NCI-H1436 (cell line): Measurements from ENCODE around the gene AMBP.

Experiments used
- DNase-seq: peaks from one replicate; lab custom pipeline; 2025; lab: John Stamatoyannopoulos, UW

AMBP gene

DNA sequence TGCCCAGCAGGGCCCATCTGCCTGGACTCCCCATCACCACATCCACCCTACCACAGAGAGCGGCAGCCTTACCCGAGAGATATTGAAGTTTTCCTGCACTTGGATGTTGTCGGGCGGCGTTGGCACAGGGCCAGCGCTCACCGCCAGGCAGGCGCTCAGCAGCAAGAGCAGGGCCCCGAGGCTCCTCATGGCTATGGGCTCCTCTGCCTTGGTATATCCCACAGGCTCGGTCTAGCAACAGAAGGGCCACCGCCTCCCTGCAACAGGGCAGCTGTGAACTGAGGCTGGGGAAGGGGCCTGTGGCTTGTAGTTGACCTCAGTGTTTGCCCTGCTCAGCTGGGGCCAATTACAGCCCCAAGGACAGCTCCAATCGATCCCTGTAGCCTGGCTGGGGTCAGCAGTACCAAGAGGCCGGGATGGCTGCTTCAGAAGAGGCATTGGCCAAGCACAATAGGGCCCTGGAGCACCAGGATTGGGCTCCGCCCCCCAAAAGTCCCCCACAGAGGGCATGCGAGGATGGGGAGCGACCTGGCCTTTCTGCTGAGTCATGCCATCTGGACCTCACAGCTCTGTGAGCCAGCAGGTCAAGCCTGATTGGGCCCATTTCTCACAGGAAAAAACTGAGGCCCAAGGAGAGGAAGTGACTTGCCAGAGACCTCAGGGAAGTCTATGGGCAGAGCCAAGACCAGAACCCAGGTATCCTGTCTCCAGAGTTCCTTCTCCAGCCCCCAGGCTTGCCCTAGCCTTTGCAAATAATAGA is at the start of gene AMBP:
Gene AMBP, minus strand, starts transcription at position 280 of the 760 bp plus-strand sequence. Its CDS starts 91 bp downstream, at position 189.
- DNase-seq: no peak

DNA sequence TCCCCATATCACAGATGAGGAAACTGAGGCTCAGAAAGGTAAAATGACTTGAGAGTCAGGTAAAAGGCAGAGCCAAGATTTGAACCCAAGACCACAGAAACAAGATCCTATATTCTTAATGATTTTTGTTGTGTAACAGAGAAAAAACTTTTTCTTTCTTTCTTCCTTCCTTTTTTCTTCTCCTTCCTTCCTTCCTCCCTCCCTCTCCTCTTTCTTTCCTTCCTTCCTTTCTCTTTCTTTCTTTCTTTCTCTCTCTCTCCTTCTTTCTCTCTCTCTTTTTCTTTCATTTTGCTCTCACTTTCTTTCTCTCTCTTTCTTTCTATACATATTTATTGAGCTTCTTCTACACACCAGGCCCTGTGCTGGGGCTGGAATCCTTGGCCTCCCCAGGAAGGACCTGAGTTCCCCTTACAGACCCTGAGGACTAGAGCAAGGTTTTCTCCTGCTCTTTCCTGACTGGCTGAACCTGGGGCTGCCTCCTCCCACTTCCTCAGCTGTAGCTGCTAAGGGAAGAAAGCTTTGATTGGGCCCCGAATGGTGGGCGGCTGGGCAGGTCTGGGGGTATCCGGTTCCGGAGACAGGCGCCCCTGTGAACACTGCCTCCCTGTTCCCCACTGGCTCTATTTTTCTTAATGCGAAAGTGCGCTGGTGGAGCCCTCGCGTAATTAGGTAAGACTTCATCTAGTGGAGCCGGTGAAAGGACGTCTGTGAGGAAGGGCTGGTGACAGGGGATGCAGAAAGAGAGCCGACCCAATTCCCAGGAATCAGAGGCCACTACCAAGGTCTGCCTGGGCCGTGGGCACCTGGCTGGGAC is 48.4 kb upstream of the AMBP start:
- no peak for DNase-seq

DNA sequence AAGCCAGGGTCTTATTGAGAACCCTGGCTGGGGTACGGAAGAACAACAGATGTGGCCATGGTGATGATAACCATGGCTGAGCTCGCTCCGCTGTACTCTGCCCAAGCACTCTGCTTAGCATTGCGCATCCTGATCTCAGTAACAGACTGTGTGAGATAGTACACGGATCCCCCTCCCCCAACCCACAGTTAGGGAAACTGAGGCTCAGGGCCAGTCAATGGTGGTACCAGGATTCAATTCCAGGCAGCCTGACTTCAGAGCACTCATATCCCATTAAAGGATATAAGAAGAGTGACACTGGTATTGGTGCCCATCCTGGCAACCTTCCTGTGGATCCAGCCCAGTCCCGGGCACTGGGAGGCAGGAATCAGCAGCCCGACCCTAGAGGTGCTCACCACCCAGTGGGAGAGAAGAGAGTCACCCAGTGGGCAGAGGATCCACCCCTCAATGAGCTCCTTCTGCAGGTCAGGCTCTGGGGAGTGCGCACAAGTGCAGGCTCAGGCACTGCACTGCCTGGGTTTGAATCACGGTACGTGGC is 47.4 kb upstream of the AMBP start:
- DNase-seq: no peak

DNA sequence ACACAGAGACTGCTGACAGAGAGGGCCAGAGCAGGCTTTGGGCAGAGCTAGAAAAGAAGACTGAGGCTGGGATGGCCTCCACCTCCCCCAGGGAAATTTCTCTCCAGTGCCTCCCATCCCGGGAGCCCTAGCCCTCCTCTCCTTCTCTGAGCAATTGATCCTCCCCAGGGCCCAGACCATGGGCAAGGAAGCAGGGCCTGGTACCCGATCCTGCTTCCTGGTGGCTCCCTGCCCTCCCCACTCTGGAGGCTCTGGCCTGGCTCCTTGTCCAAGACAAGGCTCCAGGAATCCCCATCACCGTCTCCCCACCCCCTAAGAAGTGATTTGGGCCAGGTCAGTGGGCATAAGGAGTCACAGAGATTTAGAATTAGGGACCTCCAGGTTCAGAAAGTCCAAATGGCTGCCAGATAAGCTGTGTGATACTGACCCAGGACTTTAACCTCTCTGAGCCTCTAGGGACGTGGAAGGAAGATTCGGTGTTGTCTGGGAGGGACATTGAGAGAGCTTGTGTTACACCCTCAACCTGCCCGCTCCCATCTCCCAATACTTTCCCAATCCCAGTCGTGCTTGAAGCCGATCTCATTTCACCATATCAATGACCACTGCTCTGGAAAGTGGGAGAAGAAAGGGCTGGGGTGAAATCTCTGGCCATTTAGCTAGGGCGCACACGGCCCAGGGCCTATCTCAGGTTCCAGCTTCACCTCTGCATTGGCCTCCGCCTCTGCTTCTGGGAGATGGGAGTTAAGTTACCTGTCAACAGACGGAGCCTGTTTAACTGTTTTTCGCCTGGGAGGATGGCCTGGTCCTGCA is 46.8 kb upstream of the AMBP start:
- no peak for DNase-seq

DNA sequence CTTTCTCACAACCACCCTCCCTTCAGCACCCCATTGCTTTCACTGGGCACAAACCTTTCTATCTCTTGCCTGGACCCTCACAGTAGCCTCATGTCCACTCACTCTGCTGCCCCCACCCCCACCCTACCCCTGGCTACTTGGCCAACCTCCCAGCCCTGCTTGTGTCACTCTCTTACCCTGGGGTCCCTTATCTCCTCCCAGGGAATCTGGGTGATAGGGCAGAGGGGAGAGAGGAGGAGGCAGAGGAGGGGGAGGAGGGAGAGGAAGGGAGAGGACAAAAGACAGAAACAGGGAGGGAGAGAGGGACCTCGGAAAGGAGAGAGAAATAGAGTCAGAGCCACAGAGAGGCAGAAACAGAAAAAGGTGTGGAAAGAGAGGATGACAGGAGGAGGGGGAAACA is 46.0 kb upstream of the AMBP start:
- no peak for DNase-seq

DNA sequence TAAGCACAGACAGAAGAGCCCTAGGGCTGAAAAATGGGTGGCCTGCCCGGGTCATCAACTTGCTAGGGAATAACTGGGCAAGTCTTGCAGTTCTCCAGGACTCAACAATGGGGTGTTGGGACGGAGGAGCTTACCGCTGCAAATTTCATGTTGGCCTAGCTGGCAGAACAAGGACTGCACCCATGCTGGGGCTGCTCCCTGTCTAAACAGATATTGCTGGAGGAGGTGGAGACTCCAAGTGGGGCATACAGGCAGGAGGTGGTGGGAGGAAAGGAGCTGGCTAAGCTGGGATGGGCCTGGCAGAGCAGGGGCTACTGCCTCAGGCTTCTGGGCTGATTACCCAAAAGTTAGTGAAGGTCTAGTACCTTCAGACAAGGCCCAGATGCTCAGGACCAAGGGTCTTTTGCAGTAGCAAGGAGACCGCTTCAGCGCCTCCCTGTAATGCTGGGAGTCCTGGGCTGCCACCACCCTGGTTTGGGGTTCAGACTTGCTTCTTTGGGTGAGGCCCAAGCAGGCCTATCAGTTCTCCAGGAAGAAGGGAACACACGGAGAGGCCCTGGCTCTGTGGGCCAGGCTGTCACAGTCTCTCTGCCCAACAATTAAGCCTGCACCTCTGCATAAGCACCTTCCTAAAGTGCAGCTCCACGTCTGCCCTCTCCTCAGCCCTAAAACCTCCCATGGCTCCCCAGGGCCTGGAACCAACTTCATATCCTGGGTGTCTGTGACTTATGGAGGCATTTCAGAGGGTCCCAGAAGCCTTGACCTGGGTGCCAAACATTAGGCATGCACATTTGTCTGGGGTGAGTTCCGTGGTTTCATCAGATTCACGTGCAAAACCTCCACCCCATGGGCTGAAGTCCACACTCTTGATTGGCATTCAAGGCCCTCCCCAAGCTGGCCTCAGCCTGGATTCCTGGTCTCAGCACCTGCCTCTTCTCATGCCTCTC is 45.2 kb upstream of the AMBP start:
- DNase-seq: no peak

DNA sequence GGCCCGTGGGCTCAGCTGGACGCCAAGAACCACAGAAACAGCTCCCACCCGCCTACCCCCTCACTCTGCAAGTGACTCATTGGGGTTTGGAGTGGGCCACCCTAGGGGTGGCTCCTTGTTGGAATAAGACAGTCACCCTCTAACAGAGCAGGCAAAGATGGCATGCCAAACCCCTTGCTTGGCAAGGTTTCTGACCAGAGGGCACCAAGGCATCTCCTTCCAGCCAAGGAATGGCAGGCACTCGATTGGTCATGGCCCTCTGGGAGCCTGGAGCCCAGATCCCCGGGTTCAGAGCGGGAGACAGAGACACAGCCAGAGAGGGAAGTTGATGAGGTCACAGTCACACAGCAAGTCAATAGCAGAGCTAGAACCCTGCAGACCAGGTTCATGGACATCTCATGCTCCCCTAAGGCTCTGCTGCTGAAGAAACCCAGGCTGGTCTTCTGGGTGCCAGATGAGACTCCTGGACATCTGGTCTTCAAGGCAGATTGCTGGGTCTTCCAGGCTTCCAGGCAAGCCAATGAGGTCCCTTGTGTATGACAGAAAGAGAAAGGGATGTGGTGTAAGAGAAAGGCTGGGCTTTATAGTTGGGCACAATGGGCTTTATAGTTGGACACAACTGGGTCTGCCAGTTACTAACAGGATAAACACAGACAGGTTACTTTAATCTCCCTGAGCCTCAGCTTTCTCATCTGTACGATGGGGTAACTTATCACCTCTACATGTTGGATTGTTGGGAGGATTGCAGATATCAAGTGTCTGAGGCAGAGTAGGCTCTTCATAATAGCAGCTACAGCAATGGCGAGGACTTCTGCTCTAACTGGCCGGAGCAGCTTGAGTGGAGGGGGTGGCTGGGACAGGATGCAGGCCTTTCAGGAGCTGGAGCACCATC is 44.3 kb upstream of the AMBP start:
- no peak for DNase-seq

DNA sequence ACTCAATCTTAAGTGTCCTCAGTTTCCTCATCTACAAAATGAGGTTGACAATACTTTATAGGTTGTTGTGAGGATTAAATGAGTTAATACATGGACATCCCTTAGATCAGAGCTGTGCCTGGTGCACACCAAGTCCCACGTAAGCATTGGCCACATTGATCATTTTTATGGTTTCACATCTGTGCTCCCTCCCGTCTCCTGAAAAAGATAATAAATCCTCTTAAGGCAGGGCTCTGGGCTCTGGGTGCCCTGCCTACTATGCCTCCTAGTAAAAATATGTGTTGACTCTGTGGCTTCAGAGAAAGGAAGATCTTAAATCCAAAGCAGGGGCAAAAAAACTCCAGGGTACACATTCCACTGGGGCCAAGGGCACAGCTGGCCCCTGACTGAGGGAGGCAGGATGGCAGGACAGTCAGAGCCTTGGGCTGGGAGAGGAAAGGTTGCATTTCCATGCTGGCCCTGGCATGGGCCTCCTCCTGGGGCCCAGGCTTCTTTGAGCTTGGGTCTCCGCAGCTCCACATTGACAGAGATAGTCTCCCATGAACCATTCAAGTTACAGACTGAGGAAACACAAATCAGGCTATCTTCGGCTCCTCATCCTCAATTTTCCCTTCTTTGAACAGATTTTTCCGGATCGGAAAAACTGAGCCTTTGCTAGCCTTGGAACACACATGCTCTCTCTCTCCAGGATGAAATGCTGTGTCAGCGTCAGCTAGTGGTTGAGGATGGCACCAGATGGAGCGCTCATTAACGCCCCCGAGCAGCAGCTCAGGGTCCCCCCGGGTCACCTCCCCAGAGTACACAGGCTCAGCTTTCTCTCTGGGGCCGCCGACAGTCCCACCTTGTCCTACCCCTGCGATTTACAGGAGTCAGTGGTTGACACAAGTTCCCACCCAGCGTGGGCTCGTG is 43.4 kb upstream of the AMBP start:
- DNase-seq: no peak

DNA sequence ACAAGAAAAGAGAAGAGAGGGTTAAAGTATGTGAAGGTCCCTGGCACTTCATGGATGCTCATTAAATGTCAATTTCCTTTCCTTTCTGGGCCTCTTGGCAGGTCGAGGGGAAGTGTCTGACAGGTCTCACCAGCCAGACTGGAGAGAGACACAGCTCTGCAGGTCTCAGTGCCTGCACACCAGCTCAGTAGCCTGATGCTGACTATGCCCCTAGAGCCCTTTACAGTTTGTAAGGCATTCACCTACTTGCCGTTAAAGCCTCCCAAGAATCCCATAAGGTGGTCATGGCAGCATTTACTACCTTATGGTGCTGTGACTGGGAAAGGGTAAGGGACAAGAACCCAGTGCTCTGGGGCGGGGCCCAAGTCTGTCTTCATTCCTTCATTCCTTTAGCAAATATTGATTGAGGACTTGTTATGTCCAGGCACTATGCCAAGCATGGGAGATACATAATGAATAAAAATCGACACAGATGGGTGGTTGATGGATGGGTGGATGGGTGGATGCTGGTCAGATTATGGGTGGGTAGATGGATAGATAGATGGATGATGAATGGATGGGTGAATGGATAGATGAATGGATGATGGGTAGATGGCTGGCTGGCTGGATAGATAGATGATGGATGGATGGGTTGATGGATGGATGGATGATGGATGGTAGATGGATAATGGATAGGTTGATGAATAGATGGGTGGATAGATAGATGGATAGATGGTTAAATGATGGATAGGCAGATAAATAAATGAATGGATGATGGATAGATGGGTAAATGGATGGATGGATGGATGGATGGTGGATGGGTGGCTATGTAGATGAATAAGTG is 42.3 kb upstream of the AMBP start:
- no peak for DNase-seq

DNA sequence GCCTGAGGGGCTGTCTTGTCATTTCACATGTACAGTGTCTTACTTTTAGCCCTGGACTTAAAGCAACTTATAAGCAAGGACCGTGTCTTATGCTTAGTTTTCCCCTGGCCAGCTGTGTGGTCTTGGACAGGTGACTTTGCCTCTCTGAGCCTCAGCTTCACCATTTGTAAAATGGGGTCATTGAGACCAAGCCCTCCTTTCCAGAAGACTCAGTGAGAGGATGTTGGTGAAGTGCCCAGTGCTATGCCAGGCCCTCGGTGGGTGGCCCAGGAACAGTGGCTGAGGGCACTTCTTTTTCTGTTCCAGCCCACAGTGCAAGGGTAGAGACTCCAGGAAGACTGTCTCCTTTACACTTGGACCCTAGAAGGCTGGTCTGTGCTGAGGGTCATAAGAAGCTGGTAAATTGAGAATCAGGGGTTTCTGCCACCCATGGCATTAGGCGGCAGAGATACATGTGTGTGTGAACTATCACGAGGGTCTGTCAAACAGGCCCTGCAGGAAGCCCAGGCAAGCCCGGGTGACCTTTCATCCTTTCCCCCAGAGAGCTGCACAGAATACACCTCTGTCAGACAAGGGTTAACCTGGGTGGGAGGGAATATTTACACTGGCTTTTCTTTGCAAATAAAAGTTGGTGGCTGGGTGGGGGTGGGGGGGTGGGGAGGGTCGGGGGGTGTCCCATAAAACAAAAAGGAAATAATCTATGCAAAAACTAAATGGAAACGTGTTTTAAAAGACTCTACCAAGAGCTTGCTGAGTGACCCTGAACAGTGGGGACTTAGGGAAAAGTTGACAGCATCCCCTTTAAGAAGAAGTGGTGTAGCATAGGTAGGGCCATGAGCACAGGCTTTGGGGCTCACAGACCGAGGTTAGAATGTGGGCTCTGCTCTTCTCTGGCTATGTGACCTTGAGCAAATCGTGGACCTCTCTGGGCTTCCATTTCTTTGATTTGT is 41.4 kb upstream of the AMBP start:
- DNase-seq: no peak

DNA sequence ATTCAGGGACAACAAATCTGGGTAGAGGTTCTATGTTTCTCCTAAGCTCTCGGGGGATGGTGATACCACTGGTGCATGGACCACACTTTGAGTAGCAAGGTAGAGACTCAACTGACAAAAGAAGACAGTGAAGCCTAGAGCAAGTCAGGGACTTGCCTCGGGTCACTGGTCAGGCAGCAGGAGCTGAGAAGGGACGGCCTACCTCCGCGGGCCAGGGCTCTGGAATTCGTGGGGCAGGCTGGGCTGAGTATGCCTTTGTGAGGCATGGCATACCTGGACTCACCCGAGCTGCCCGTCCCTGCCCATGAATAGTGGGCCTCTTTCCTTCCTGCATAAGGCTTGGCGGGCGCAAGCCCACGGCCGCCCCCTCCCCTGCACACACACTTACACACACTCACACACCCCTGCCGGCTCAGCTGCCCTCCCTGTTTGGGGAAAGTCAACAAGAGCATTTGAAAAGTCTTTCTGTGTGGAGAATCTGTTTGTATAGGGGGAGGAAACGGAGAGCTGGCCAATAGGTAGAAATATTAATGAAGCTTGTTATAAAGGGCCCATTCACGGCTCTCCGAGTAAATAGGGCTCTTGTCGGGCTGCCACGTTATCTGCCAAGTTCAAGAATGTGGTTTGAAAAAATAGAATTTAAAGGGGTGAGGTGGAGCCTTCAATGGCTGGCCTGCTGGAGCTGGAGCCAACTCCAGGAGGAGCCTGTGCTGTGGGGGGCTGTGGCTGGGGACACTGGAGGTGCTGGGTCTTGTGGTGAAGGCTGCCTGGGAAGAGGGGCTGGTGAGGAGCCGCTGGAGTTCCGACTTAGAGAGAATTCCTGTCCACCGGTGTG is 40.1 kb upstream of the AMBP start:
- DNase-seq: no peak

DNA sequence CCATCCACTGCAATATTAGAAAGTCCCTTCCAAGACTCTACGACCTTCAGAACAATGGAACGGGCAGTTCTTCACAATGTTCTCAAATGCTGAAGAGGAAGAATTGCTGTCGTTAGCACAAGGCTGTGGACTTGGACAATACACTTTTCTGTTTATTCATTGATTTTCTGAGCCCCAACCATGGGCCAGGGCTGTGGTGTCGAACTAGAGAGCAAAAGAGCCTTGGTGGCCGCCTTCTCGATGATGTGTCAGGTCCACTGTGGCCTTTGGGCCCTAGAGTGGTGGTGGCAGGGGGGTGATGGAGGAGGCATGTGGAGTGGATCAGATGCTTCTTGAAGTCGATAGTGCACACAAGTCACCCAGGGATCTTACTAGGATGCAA is 39.5 kb upstream of the AMBP start:
- DNase-seq: no peak

DNA sequence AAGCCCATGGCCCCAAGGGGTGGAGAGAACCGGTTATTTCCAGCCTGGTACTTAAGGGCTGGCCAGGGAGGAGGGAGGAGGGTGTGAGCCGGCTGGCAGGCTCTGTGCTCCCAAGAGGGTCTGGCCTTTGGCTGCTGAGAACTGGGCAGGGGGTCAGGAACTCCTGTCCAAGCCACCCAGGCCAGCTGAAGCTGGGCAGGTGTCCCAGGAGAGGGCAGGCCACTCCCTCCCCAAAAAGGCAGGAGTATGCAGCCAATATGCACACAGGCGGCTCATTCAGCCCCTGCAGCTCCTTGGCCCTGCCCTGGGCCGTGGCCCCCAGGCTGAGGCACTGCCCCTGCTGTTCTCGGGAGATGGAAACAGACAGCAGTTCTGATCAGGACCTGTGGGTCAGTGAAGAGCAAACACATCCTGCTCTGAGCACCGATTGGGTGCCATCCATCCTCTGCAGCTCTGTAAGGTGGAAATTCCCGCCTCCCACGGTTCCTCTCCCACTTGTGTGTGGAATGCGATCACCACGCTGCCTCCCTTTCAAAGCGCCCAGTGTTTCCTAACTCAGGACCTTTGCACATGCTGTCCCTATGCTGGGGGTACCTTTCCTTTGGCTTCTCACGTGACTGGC is 38.1 kb upstream of the AMBP start:
- DNase-seq: no peak

DNA sequence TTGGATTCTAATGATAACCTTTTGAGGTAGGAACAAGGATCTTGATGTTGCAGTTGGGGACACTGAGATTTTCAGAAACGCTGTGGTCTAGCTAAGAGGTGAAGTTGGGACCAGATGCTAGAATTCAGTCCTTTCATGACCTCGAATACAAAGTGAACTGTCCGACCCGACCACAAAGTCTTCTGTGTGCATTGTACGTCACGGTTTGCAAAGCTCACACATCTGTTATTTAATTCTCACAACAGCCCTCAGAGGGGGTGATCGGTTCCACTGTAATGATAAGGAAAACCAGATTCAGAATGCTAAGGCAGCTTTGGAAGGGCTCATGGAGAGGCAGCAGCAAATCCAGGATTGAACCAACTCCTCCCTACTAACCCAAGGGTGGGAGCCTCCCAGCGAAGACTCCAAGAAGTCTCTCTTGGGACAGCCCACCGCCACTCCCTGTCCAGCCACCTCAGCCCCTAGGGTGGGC is 37.6 kb upstream of the AMBP start:
- DNase-seq: no peak

DNA sequence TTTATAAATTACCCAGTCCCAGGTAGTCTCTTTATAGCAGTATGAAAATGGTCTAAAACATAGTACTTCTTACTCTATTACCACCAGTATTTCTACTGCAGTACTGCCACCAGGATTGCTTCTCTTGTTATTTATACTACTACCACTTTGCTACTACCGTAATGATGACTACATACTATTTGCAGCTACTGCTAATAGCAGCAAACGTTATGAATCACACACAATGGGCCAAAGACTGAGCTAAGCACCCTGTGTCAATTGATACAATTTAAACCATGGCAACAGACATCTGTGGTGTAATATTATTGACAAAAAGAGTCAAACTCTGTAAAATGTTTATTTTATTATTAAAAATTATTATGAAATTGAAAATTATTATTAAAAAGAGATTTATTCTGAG is 36.3 kb upstream of the AMBP start:
- DNase-seq: no peak
